HG02571 (cell line): ENCODE results near the gene EHD2.
"Not testable (repeated sequence)": the region's sequence is repeated elsewhere in the genome, so short reads cannot be mapped to it uniquely, and the experiment has no call there.

Source experiments
- ATAC-seq: cut with Tn5 transposase; IDR thresholded peaks from one replicate; pipeline ENCODE4 v1.9.1; 2021; ENCODE audit warnings: mild to moderate bottlenecking, moderate library complexity; ENCODE audit not compliant: unreplicated experiment

The EHD2 gene

GRCh38 chr19:47714339-47714738, 1.1 kb downstream of the EHD2 start:
- no peak for ATAC-seq

- ATAC-seq: not testable (repeated sequence)
Measured at GRCh38 chr19:47714855-47715254, 1.6 kb downstream of the EHD2 start.

- ATAC-seq: no peak
Measured at GRCh38 chr19:47716270-47716937, 3.2 kb downstream of the EHD2 start.

- ATAC-seq: not testable (repeated sequence)
Measured at GRCh38 chr19:47718415-47719046, 5.3 kb downstream of the EHD2 start.

- no peak for ATAC-seq
Measured at GRCh38 chr19:47719047-47719859, 6.0 kb downstream of the EHD2 start.

- no peak for ATAC-seq
Measured at GRCh38 chr19:47720669-47721422, 7.6 kb downstream of the EHD2 start.

GRCh38 chr19:47723581-47723940, 10.3 kb downstream of the EHD2 start:
- ATAC-seq: no peak

- ATAC-seq: no peak
Measured at GRCh38 chr19:47725759-47726401, 12.7 kb downstream of the EHD2 start.

- ATAC-seq: no peak
Measured at GRCh38 chr19:47726467-47726866, 13.2 kb downstream of the EHD2 start.

GRCh38 chr19:47728295-47728694, 15.1 kb downstream of the EHD2 start:
- not testable (repeated sequence) for ATAC-seq

GRCh38 chr19:47729468-47729798, 16.2 kb downstream of the EHD2 start:
- ATAC-seq: no peak

GRCh38 chr19:47729799-47730520, 16.7 kb downstream of the EHD2 start:
- no peak for ATAC-seq

- no peak for ATAC-seq
Measured at GRCh38 chr19:47730521-47730889, 17.3 kb downstream of the EHD2 start.

- no peak for ATAC-seq
Measured at GRCh38 chr19:47730910-47731309, 17.7 kb downstream of the EHD2 start.

- ATAC-seq: no peak
Measured at GRCh38 chr19:47735131-47735530, 21.9 kb downstream of the EHD2 start.

- no peak for ATAC-seq
Measured at GRCh38 chr19:47740866-47741519, 27.8 kb downstream of the EHD2 start.

- no peak for ATAC-seq
Measured at GRCh38 chr19:47741544-47742140, 28.4 kb downstream of the EHD2 start.

- no peak for ATAC-seq
Measured at GRCh38 chr19:47742634-47743033, 29.4 kb downstream of the EHD2 start.
